GM12878 (cell line): ENCODE data around the gene ATF4. TPM values are rescaled to one million over a fixed set of nuclear protein-coding genes. Genes with fewer than 3 reads are reported as not detected.

ENCODE experiments used
- ATAC-seq: fragments of 200-7000 bp; cut with Tn5 transposase; 3 replicates; pipeline ENCODE4 v1.9.1; 2020; ENCODE audit warnings: mild to moderate bottlenecking, moderate library complexity
- BruUV-seq: library from RNA; stranded (reverse); fragments of 400-500 nt; replicated peaks from 2 replicates; lab custom pipeline; 2021; lab: Mats Ljungman, UMichigan
- CTCF ChIA-PET: fragments of 300-600 bp; sonication (Branson Sonifier 250); formaldehyde crosslinking; extraction: SDS; loops from one replicate; lab custom pipeline; 2021; ENCODE audit warnings: inconsistent platforms; lab: Yijun Ruan, JAX
- POLR2A ChIA-PET: fragments of 350-600 bp; formaldehyde crosslinking; extraction: SDS; loops from one replicate; lab custom pipeline; 2021; ENCODE audit warnings: inconsistent platforms; lab: Charles Lee
- RAD21 ChIA-PET: fragments of 300-600 bp; sonication (Branson Sonifier 250); formaldehyde crosslinking; loops from one replicate; lab custom pipeline; 2023; ENCODE audit warnings: antibody characterized with exemption; ENCODE audit not compliant: unreplicated experiment; lab: Charles Lee
- SMC1A ChIA-PET: fragments of 300-600 bp; sonication (Branson Sonifier 250); formaldehyde crosslinking; loops from one replicate; lab custom pipeline; 2023; ENCODE audit not compliant: unreplicated experiment, uncharacterized antibody; lab: Charles Lee
- DNase-seq: peaks from one replicate; pipeline ENCODE4 v3.0.0-alpha.2; 2011; ENCODE audit warnings: low read depth, low spot score
- FAIRE-seq: peaks from 3 replicates; lab custom pipeline; 2011; peaks lifted over from hg19 to GRCh38; lab: Jason Lieb, UNC
- H2AFZ ChIP-seq: 2 replicates; pipeline ENCODE4 v1.6.0; 2011; ENCODE audit warnings: low read depth, low read length, control low read depth; ENCODE audit not compliant: control insufficient read depth
- H3K27ac ChIP-seq: 2 replicates; pipeline ENCODE4 v1.5.1; 2011; ENCODE audit warnings: control low read depth; ENCODE audit not compliant: control insufficient read depth, insufficient read depth
- H3K27me3 ChIP-seq, 2 experiments: replicated peaks in 1 of 2; 2 replicates each; pipeline versions ENCODE4 v1.6.0 to v1.6.1; 2011; ENCODE audit warnings: low read length in 1 of 2; ENCODE audit not compliant: control insufficient read depth in 2 of 2, insufficient read depth in 2 of 2
- H3K36me3 ChIP-seq, 2 experiments: 2 replicates each; pipeline ENCODE4 v1.5.1; 2011; ENCODE audit warnings: low read length in 1 of 2; ENCODE audit not compliant: control insufficient read depth in 2 of 2, insufficient read depth in 2 of 2
- H3K4me1 ChIP-seq: 2 replicates; pipeline ENCODE4 v1.6.1; 2011; ENCODE audit warnings: mild to moderate bottlenecking, low read length, moderate library complexity, mixed read lengths; ENCODE audit not compliant: control insufficient read depth, insufficient read depth
- H3K4me2 ChIP-seq: 2 replicates; pipeline ENCODE4 v1.6.0; 2011; ENCODE audit warnings: control low read depth; ENCODE audit not compliant: control insufficient read depth, insufficient read depth
- H3K4me3 ChIP-seq: fragments of 200-600 bp; sonication (generic); 2 replicates; pipeline ENCODE4 v1.5.1; 2016
- H3K79me2 ChIP-seq: 2 replicates; pipeline ENCODE4 v1.6.0; 2011; ENCODE audit warnings: low read length; ENCODE audit not compliant: control insufficient read depth, insufficient read depth
- H3K9ac ChIP-seq: 2 replicates; pipeline ENCODE4 v1.8.0; 2011; ENCODE audit warnings: low read length, control low read depth, mixed read lengths; ENCODE audit not compliant: control insufficient read depth, insufficient read depth
- H3K9me3 ChIP-seq: replicated peaks from 3 replicates; pipeline ENCODE4 v1.5.1; 2011; ENCODE audit warnings: mild to moderate bottlenecking, low read length; ENCODE audit not compliant: control insufficient read depth, insufficient read depth
- H4K20me1 ChIP-seq: 2 replicates; pipeline ENCODE4 v1.6.0; 2011; ENCODE audit not compliant: control insufficient read depth, insufficient read depth
- JUNB ChIP-seq: IDR thresholded peaks from 2 replicates; pipeline ENCODE4 v1.6.1; 2016; ENCODE audit warnings: antibody characterized with exemption, mild to moderate bottlenecking
- KAT2A ChIP-seq: conservative IDR thresholded peaks from 2 replicates; pipeline ENCODE4 v1.6.1; 2011; ENCODE audit warnings: low read depth, low read length; ENCODE audit not compliant: control insufficient read depth
- KLF5 ChIP-seq: fragments of 450-650 bp; IDR thresholded peaks from 2 replicates; pipeline ENCODE4 v1.6.1; 2014; ENCODE audit warnings: mild to moderate bottlenecking; ENCODE audit not compliant: partially characterized antibody
- NR2C1 ChIP-seq: fragments of 450-650 bp; IDR thresholded peaks from 2 replicates; pipeline ENCODE4 v1.6.1; 2017; ENCODE audit warnings: antibody characterized with exemption, mild to moderate bottlenecking, moderate library complexity
- SUZ12 ChIP-seq: fragments of 200-600 bp; sonication (generic); IDR thresholded peaks from one replicate; pipeline ENCODE4 v1.6.1; 2018; ENCODE audit warnings: antibody characterized with exemption, mild to moderate bottlenecking; ENCODE audit not compliant: unreplicated experiment
- YBX1 ChIP-seq: fragments of 450-650 bp; IDR thresholded peaks from 2 replicates; pipeline ENCODE4 v1.6.1; 2016; ENCODE audit warnings: antibody characterized with exemption
- ZNF274 ChIP-seq: IDR thresholded peaks from one replicate; pipeline ENCODE4 v1.8.0; 2011; ENCODE audit not compliant: insufficient read length, insufficient read depth
- WGBS: methylation state at CpG from one replicate; pipeline ENCODE4 v1.1.6; 2016; ENCODE audit warnings: low lambda C conversion rate; ENCODE audit not compliant: insufficient replicate concordance, insufficient coverage; ENCODE audit errors: missing lambda C conversion rate; 5-methylcytosine and 5-hydroxymethylcytosine counted together
- in situ Hi-C: fragments of 300-500 bp; cut with MboI; formaldehyde crosslinking; loops from 9 replicates; pipeline ENCODE4 v1.14.3; 2018; ENCODE audit warnings: mixed read lengths
- intact Hi-C: fragments of 100-400 bp; cut with micrococcal nuclease; formaldehyde crosslinking; loops from one replicate; pipeline ENCODE4 v1.14.2; 2022; ENCODE audit not compliant: unreplicated experiment
- polyA plus RNA-seq, 11 experiments: library from polyadenylated mRNA; depleted of rRNA in 4 of 11; unstranded in 6 of 11; stranded (reverse) in 5 of 11; fragments of >200 nt; fragmentation: Nextera tagmentation in 4 of 11; fragmentation: Illumina TruSeq in 1 of 11; extraction: Ambion mirVana in 4 of 11; extraction: Trizol in 1 of 11; gene quantifications; 1 replicate in 1 of 11; 2 replicates in 10 of 11; pipeline versions ENCODE4 v1.2.1 to v1.2.3, GENCODE V29; 2011 to 2016; ENCODE audit warnings: inconsistent platforms in 2 of 11, missing spikeins in 2 of 11, low read depth in 1 of 11
- total RNA-seq, 4 experiments: library from RNA; depleted of rRNA in 3 of 4; stranded (reverse); fragments of >200 nt in 3 of 4; fragmentation: Illumina TruSeq in 1 of 4; extraction: Trizol in 1 of 4; gene quantifications; 2 replicates each; pipeline versions ENCODE4 v1.2.1 to v1.2.3, GENCODE V29; 2013 to 2021
- TF ChIP-seq, protein P1 (sequence below): IDR thresholded peaks from 2 replicates; pipeline ENCODE4 v1.6.1; 2012; ENCODE audit warnings: low read length, inconsistent platforms
- TF ChIP-seq, protein P2 (sequence below): fragments of 450-650 bp; IDR thresholded peaks from 2 replicates; pipeline ENCODE4 v1.6.1; 2014; ENCODE audit warnings: mild to moderate bottlenecking
- TF ChIP-seq, protein P3 (sequence below): IDR thresholded peaks from 2 replicates; pipeline ENCODE4 v1.6.1; 2012; ENCODE audit warnings: mild to moderate bottlenecking, low read depth, low read length
- TF ChIP-seq, protein P4 (sequence below): fragments of 150-350 bp; IDR thresholded peaks from 2 replicates; pipeline ENCODE4 v1.6.1; 2016; ENCODE audit warnings: low read depth, low read length
- TF ChIP-seq, protein P5 (sequence below), 3 experiments: IDR thresholded peaks in 2 of 3; conservative IDR thresholded peaks in 1 of 3; 2 replicates each; pipeline ENCODE4 v1.5.1; 2011; ENCODE audit warnings: low read depth in 3 of 3, low read length in 3 of 3, mild to moderate bottlenecking in 3 of 3, control low read depth in 2 of 3, moderate library complexity in 2 of 3, inconsistent platforms in 1 of 3, mixed read lengths in 1 of 3; ENCODE audit not compliant: control insufficient read depth in 2 of 3, insufficient read depth in 1 of 3; ENCODE audit errors: extremely low read depth in 1 of 3

The ATF4 gene
- total and polyA plus RNA-seq, 10 of the 15 experiments (the other 5 are each of a cell fraction or from before 2014, with no cell fraction given): 88.3 to 605 (median 320) TPM

DNA sequence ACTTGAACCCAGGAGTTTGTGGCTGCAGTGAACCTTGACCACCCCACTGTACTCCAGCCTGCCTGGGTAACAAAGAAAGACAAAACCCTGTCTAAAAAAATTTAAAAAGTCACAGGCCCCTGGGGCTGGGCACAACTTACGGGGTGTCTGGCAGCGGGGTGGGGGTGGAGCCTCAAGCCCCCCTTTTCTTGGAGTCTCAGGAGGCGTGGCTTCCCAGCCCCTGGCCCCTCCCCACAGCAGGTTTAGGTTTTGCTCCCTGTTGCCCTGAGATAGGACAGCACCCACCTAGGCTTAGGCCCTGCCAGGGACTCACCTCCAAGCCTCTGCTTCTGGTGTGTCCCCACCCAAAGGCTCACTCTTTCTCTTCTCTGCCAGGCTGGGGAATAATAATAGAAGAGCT lies 41.1 kb upstream of the ATF4 start:
- Histone ChIP-seq H4K20me1 (no peaks in the 10 kb centered on the region), H3K9ac (no peak overlapping the region), H3K79me2 (peaks cover 1% of the 10 kb centered on the region), H3K4me2 (no peak overlapping the region), H3K4me1 (no peaks in the 10 kb centered on the region), H3K27me3 (no peaks in the 10 kb centered on the region), H3K36me3 (peaks cover 8 to 37% of the 10 kb centered on the region in 2 experiments; a peak in 3 of 4 replicates), H3K9me3 (no peaks in the 10 kb centered on the region), H3K4me3 (no peak overlapping the region), H3K27ac (no peak overlapping the region), H2AFZ (no peak overlapping the region)
- FAIRE-seq: no peak
- intact Hi-C loops (no loop called here), in situ Hi-C loops (no loop called here)
- no TSS peak for BruUV-seq
- ChIA-PET SMC1A (interaction anchor here (1.2 kb wide), 1 partner anchor 17 kb away, joined by 3 read pairs; no protein-coding TSS in a partner anchor), RAD21 (interaction anchor here (1.4 kb wide), 1 partner anchor 79 kb away, joined by 3 read pairs; the partner anchor contains the start of gene TAB1), CTCF (interaction anchor here (1.1 to 1.7 kb wide), 4 partner anchors 14 to 135 kb away, joined by 3 to 8 read pairs (median 4); no protein-coding TSS in a partner anchor), POLR2A (no interaction called here)
- WGBS: 42% methylated on average over 2 of the region's 3 CpGs
- no peak for ATAC-seq
- no peak for DNase-seq
- TF ChIP-seq SUZ12 (no peak), NR2C1 (no peak), ZNF274 (no peak), YBX1 (no peak), KAT2A (no peak), JUNB (no peak), KLF5 (no peak)
- TF ChIP-seq, protein P1, sequence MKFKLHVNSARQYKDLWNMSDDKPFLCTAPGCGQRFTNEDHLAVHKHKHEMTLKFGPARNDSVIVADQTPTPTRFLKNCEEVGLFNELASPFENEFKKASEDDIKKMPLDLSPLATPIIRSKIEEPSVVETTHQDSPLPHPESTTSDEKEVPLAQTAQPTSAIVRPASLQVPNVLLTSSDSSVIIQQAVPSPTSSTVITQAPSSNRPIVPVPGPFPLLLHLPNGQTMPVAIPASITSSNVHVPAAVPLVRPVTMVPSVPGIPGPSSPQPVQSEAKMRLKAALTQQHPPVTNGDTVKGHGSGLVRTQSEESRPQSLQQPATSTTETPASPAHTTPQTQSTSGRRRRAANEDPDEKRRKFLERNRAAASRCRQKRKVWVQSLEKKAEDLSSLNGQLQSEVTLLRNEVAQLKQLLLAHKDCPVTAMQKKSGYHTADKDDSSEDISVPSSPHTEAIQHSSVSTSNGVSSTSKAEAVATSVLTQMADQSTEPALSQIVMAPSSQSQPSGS: no peak
- TF ChIP-seq, protein P2, sequence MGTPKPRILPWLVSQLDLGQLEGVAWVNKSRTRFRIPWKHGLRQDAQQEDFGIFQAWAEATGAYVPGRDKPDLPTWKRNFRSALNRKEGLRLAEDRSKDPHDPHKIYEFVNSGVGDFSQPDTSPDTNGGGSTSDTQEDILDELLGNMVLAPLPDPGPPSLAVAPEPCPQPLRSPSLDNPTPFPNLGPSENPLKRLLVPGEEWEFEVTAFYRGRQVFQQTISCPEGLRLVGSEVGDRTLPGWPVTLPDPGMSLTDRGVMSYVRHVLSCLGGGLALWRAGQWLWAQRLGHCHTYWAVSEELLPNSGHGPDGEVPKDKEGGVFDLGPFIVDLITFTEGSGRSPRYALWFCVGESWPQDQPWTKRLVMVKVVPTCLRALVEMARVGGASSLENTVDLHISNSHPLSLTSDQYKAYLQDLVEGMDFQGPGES: no peak
- TF ChIP-seq, protein P3, sequence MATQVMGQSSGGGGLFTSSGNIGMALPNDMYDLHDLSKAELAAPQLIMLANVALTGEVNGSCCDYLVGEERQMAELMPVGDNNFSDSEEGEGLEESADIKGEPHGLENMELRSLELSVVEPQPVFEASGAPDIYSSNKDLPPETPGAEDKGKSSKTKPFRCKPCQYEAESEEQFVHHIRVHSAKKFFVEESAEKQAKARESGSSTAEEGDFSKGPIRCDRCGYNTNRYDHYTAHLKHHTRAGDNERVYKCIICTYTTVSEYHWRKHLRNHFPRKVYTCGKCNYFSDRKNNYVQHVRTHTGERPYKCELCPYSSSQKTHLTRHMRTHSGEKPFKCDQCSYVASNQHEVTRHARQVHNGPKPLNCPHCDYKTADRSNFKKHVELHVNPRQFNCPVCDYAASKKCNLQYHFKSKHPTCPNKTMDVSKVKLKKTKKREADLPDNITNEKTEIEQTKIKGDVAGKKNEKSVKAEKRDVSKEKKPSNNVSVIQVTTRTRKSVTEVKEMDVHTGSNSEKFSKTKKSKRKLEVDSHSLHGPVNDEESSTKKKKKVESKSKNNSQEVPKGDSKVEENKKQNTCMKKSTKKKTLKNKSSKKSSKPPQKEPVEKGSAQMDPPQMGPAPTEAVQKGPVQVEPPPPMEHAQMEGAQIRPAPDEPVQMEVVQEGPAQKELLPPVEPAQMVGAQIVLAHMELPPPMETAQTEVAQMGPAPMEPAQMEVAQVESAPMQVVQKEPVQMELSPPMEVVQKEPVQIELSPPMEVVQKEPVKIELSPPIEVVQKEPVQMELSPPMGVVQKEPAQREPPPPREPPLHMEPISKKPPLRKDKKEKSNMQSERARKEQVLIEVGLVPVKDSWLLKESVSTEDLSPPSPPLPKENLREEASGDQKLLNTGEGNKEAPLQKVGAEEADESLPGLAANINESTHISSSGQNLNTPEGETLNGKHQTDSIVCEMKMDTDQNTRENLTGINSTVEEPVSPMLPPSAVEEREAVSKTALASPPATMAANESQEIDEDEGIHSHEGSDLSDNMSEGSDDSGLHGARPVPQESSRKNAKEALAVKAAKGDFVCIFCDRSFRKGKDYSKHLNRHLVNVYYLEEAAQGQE: no peak
- TF ChIP-seq, protein P4, sequence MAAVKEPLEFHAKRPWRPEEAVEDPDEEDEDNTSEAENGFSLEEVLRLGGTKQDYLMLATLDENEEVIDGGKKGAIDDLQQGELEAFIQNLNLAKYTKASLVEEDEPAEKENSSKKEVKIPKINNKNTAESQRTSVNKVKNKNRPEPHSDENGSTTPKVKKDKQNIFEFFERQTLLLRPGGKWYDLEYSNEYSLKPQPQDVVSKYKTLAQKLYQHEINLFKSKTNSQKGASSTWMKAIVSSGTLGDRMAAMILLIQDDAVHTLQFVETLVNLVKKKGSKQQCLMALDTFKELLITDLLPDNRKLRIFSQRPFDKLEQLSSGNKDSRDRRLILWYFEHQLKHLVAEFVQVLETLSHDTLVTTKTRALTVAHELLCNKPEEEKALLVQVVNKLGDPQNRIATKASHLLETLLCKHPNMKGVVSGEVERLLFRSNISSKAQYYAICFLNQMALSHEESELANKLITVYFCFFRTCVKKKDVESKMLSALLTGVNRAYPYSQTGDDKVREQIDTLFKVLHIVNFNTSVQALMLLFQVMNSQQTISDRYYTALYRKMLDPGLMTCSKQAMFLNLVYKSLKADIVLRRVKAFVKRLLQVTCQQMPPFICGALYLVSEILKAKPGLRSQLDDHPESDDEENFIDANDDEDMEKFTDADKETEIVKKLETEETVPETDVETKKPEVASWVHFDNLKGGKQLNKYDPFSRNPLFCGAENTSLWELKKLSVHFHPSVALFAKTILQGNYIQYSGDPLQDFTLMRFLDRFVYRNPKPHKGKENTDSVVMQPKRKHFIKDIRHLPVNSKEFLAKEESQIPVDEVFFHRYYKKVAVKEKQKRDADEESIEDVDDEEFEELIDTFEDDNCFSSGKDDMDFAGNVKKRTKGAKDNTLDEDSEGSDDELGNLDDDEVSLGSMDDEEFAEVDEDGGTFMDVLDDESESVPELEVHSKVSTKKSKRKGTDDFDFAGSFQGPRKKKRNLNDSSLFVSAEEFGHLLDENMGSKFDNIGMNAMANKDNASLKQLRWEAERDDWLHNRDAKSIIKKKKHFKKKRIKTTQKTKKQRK: no peak
- TF ChIP-seq, protein P5, sequence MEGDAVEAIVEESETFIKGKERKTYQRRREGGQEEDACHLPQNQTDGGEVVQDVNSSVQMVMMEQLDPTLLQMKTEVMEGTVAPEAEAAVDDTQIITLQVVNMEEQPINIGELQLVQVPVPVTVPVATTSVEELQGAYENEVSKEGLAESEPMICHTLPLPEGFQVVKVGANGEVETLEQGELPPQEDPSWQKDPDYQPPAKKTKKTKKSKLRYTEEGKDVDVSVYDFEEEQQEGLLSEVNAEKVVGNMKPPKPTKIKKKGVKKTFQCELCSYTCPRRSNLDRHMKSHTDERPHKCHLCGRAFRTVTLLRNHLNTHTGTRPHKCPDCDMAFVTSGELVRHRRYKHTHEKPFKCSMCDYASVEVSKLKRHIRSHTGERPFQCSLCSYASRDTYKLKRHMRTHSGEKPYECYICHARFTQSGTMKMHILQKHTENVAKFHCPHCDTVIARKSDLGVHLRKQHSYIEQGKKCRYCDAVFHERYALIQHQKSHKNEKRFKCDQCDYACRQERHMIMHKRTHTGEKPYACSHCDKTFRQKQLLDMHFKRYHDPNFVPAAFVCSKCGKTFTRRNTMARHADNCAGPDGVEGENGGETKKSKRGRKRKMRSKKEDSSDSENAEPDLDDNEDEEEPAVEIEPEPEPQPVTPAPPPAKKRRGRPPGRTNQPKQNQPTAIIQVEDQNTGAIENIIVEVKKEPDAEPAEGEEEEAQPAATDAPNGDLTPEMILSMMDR (IDR thresholded peaks at IDR 0.05 in 2 of 3, conservative IDR thresholded peaks at IDR 0.05 in 1 of 3; ENCODE audit: control insufficient read depth in 2 of 3, extremely low read depth in 1 of 3, insufficient read depth in 1 of 3, low read depth in 3 of 3, low read length in 3 of 3): no peak
